ENCODE measurements around the gene NCAPH2. TPM values are rescaled to one million over a fixed set of nuclear protein-coding genes. Genes with fewer than 3 reads are reported as not detected.
A peak's percentile ranks its signal among the peaks of the same experiment; 100 is the strongest.

The NCAPH2 gene
- total RNA-seq, 2 experiments from 2014 or later, result 105 to 108 TPM

DNA sequence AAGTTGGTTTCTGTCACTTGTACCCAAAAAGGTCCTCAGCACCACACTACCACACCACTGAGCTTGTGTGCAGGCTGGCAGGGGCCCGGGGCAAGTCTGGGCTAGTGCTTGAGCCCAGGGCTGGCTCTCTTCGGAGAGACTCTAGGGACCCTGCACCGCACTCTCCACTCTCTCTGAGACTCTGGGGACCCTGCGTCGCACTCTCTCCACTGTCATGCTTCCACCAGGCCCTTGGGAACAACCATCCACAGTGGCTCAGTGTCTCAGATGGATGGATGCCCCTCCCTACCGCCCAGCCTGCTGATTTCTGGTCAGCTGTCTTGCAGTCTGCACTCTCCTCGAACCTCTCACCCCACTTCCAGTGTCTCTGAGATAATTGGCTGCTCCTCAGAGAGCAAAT is 31.2 kb upstream of the NCAPH2 start:
- no peaks in the 10 kb centered on the region for H3K9me3 Mint-ChIP-seq
- H3K4me1 Mint-ChIP-seq, result peaks cover 36% of the 10 kb centered on the region
- DNase-seq, result no peak
- H3K27me3 Mint-ChIP-seq, result peaks cover 9% of the 10 kb centered on the region
- peak overlapping the region; percentile 45 for H3K4me3 Mint-ChIP-seq
- POLR2A ChIA-PET, result interaction anchor here (1.9 kb wide), 1 partner anchor 49 kb away, joined by 6 read pairs; the partner anchor contains the start of gene SCO2
- peaks cover 16% of the 10 kb centered on the region for H3K36me3 Mint-ChIP-seq (ENCODE audit: low read depth)
- CTCF ChIA-PET, result no interaction called here
- H3K27ac Mint-ChIP-seq, result no peak overlapping the region

- H3K36me3 Mint-ChIP-seq (ENCODE audit: low read depth), result peaks cover 11% of the 10 kb centered on the region
- POLR2A ChIA-PET, result interaction anchor here (1.9 kb wide), 1 partner anchor 48 kb away, joined by 6 read pairs; the partner anchor contains the start of gene SCO2
- H3K9me3 Mint-ChIP-seq, result no peaks in the 10 kb centered on the region
- H3K27ac Mint-ChIP-seq, result no peak overlapping the region
- peaks cover 25% of the 10 kb centered on the region for H3K4me1 Mint-ChIP-seq
- no peak for DNase-seq
- H3K4me3 Mint-ChIP-seq, result no peak overlapping the region
- peaks cover 9% of the 10 kb centered on the region for H3K27me3 Mint-ChIP-seq
- CTCF ChIA-PET, result no interaction called here
Measured at GRCh38 chr22:50477923-50478322, 30.1 kb upstream of the NCAPH2 start.

GRCh38 chr22:50479721-50480120 is 28.3 kb upstream of the NCAPH2 start:
- no peak for DNase-seq
- Mint-ChIP-seq H3K27me3 (peaks cover 9% of the 10 kb centered on the region), H3K27ac (no peak overlapping the region), H3K4me1 (peaks cover 13% of the 10 kb centered on the region), H3K36me3 (ENCODE audit: low read depth) (no peaks in the 10 kb centered on the region), H3K4me3 (peak overlapping the region; percentile 66), H3K9me3 (no peaks in the 10 kb centered on the region)
- CTCF ChIA-PET, result interaction anchor here (1.0 to 1.8 kb wide), 2 partner anchors 9 to 18 kb away, joined by 3 to 5 read pairs; no protein-coding TSS in a partner anchor
- POLR2A ChIA-PET, result interaction anchor here (0.9 to 1.4 kb wide), 3 partner anchors 18 to 46 kb away, joined by 3 to 4 read pairs (median 3); partner anchors contain the start of gene SCO2

DNA sequence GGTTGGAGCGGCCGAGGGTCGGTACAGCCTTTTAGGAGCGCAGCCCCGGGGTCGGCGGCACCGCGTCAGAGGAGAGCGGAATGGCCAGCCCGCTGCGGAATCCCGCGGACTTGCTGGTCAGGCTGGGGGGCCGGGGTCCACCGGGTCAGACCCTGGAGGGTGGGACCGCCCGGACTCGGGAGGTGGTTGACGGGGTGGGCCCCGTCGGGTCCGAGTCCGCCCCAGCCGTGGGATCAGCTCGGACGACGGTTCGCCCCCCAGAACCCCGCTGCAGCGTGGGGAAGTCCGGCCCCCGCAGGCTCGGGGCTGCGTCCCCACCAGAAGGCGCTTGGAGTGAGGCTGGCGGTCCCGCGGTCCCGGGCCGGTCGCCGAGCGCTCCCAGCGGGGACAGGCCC is 27.0 kb upstream of the NCAPH2 start:
- Mint-ChIP-seq H3K4me1 (peaks cover 8% of the 10 kb centered on the region), H3K27me3 (peaks cover 9% of the 10 kb centered on the region), H3K27ac (no peak overlapping the region), H3K9me3 (no peaks in the 10 kb centered on the region), H3K4me3 (peak overlapping the region; percentile 65), H3K36me3 (ENCODE audit: low read depth) (no peaks in the 10 kb centered on the region)
- ChIA-PET POLR2A (interaction anchor here (0.6 to 2.2 kb wide), 6 partner anchors 11 to 51 kb away, joined by 3 to 7 read pairs (median 4); partner anchors contain the start of genes LMF2, NCAPH2 and SCO2), CTCF (interaction anchor here (0.6 kb wide), 1 partner anchor 135 kb away, joined by 3 read pairs; no protein-coding TSS in a partner anchor)
- DNase-seq, result no peak

DNA sequence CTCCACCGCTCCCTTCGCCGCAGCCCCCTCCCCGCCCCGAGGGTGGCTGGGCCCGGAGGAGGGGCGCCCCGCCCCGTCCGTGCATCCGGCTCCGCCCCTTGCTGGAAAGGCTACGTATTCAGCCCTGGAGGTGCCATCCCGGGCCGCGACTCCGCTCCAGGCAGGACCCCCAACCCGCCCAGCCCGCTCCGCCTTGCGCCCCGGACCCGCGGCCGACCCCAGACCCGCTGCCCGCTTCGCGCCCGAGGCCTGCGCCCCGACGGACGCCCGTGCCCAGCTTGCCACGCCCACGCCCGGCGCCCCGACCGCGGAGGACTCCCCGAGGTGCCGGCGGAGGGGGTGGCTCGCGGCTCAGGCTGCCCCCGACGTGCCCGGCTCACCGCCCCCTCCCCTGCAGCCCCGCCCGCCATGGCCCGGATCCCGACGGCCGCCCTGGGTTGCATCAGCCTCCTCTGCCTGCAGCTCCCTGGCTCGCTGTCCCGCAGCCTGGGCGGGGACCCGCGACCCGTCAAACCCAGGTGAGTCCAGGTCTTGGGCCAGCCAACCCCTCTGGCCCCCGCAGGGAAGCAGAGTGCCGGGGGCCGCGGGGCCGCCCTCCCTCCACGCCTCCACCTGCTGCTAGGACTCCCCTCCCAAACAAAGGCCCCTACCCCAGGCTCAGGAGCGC is 26.5 kb upstream of the NCAPH2 start, which contains the start of gene ADM2:
Gene ADM2, plus strand, starts transcription at position 104 of the 667 bp plus-strand sequence. Its CDS starts 305 bp downstream, at position 409.
- Mint-ChIP-seq H3K36me3 (ENCODE audit: low read depth) (no peaks in the 10 kb centered on the region), H3K27ac (no peak within 1 kb of the TSS), H3K27me3 (peaks cover 9% of the 10 kb centered on the region), H3K4me3 (peak within 1 kb of the TSS; percentile 76), H3K4me1 (peaks cover 8% of the 10 kb centered on the region), H3K9me3 (no peaks in the 10 kb centered on the region)
- ChIA-PET POLR2A (interaction anchor here (0.6 to 2.2 kb wide), 5 partner anchors 8 to 50 kb away, joined by 3 to 7 read pairs (median 6); partner anchors contain the start of gene SCO2), CTCF (no interaction called here)
- peak; percentile 75 for DNase-seq

DNA sequence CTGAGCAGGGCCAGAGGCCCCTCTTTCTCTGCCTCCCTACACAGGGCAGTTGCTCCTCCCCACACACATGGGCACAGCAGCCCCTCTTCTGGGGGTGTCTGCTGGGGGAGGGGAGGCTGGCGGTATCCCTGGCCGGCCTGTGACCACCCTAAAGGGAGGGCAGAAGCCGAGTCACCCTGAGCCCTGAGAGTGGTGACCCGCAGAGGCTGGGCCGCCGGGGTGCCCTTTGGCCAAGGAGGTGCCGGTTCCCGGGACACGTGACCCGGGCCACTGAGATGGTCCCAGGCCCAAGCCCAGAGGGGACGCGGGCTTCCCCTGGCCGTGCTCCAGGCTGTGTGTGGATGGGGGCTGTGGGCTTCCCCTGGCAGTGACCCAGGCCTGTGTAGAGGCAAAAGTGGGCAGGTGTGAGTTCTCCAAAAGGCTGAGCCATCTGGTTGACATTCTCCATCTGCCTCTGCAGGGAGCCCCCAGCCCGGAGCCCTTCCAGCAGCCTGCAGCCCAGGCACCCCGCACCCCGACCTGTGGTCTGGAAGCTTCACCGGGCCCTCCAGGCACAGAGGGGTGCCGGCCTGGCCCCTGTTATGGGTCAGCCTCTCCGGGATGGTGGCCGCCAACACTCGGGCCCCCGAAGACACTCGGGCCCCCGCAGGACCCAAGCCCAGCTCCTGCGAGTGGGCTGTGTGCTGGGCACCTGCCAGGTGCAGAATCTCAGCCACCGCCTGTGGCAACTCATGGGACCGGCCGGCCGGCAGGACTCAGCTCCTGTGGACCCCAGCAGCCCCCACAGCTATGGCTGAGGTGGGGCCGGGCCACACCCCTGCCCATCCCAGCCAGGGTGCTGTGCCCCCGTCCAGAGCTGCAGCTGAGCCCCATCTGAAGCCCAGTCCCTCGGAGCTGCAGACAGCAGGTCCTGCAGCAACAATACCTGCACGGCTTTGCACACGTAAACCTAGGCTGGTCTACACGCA is 25.6 kb upstream of the NCAPH2 start:
- Mint-ChIP-seq H3K27me3 (peaks cover 9% of the 10 kb centered on the region), H3K36me3 (ENCODE audit: low read depth) (no peaks in the 10 kb centered on the region), H3K4me1 (peaks cover 4% of the 10 kb centered on the region), H3K9me3 (no peaks in the 10 kb centered on the region), H3K27ac (no peak overlapping the region), H3K4me3 (peak overlapping the region; percentile 76)
- ChIA-PET POLR2A (interaction anchor here (1.0 to 2.2 kb wide), 4 partner anchors 9 to 50 kb away, joined by 3 to 7 read pairs (median 5); partner anchors contain the start of gene SCO2), CTCF (interaction anchor here (1.2 to 1.3 kb wide), 2 partner anchors 43 to 139 kb away, joined by 3 read pairs; partner anchors contain the start of gene SCO2)
- DNase-seq, result no peak

GRCh38 chr22:50483106-50483505 is 24.9 kb upstream of the NCAPH2 start:
- ChIA-PET CTCF (interaction anchor here (1.2 to 1.3 kb wide), 2 partner anchors 42 to 139 kb away, joined by 3 read pairs; partner anchors contain the start of gene SCO2), POLR2A (interaction anchor here (1.8 kb wide), 1 partner anchor 10 kb away, joined by 6 read pairs; no protein-coding TSS in a partner anchor)
- H3K4me3 Mint-ChIP-seq, result peak overlapping the region; percentile 24
- no peaks in the 10 kb centered on the region for H3K36me3 Mint-ChIP-seq (ENCODE audit: low read depth)
- H3K9me3 Mint-ChIP-seq, result no peaks in the 10 kb centered on the region
- DNase-seq, result no peak
- peaks cover 4% of the 10 kb centered on the region for H3K4me1 Mint-ChIP-seq
- H3K27ac Mint-ChIP-seq, result no peak overlapping the region
- peaks cover 9% of the 10 kb centered on the region for H3K27me3 Mint-ChIP-seq

DNA sequence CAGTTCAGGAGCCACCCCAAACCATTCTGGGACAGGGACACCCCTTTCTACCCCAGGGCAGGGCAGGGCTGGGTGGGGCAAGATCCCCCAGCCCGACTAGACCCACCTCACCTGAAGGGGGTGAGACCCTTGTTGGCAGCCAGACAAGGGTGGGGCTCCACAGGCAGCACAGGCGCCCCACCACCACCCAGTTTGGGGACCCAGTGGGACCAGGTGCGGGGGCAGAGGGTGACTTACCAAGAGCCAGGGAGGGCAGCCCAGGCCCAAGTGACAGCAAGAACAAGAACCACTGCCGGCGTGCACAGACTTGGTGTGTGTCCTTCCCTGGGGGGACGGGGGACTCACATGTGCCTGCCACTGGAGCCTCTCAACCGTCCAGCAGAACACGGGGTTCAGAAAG is 24.5 kb upstream of the NCAPH2 start:
- CTCF ChIA-PET, result interaction anchor here (1.3 kb wide), 1 partner anchor 138 kb away, joined by 3 read pairs; no protein-coding TSS in a partner anchor
- Mint-ChIP-seq H3K4me1 (peaks cover 4% of the 10 kb centered on the region), H3K9me3 (no peaks in the 10 kb centered on the region), H3K27ac (no peak overlapping the region), H3K27me3 (peaks cover 9% of the 10 kb centered on the region), H3K4me3 (no peak overlapping the region), H3K36me3 (ENCODE audit: low read depth) (no peaks in the 10 kb centered on the region)
- no peak for DNase-seq
- POLR2A ChIA-PET, result interaction anchor here (1.5 kb wide), 1 partner anchor 10 kb away, joined by 4 read pairs; no protein-coding TSS in a partner anchor

GRCh38 chr22:50483977-50484853 is 23.8 kb upstream of the NCAPH2 start:
- Mint-ChIP-seq H3K36me3 (ENCODE audit: low read depth) (no peaks in the 10 kb centered on the region), H3K4me1 (peaks cover 4% of the 10 kb centered on the region), H3K27ac (no peak overlapping the region), H3K4me3 (no peak overlapping the region), H3K9me3 (no peaks in the 10 kb centered on the region), H3K27me3 (peaks cover 9% of the 10 kb centered on the region)
- DNase-seq, result no peak
- POLR2A ChIA-PET, result interaction anchor here (1.5 kb wide), 1 partner anchor 11 kb away, joined by 4 read pairs; no protein-coding TSS in a partner anchor
- CTCF ChIA-PET, result interaction anchor here (0.6 to 1.7 kb wide), 2 partner anchors 14 to 109 kb away, joined by 3 to 5 read pairs; no protein-coding TSS in a partner anchor

DNA sequence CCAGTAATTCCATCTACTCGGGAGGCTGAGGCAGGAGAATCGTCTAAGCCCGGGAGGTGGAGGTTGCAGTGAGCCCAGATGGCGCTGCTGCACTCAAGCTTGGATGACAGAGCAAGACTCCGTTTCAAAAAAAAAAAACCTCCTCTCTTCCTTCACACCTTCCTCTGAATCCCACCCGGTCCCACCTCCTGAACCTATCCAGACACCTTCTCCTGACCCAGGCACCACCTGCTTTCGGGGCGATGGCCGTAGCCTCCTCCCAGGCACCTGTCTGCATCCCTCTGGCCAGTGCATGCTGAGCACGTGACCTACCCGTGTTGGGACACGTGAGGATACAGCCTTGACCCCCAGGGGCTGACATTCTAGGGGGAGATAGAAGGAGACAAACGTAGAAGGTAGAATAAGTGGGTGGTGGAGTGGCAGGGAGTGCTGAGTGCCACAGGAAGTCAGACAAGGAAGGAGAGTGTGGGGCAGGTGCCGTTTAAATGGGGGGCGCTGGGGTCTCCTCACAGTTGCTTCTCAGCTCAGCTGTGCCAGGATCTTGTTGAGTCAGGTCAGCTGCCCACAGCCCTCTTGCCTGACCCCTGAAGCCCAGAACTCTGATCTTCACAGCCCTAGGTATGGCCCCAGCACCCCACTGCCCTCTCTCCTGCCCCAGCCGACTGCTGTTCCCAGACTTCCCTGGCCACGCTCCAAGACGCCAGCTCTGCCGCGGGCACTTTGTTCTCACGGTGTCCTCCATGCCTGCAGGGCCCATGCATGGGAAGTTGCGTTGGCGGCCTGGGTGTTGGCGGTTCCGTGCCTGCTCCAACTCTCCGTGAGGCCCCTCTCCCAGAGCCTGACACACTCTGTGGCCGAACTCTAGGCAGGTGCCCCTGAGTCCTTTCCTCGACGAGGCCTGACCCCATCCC is 22.5 kb upstream of the NCAPH2 start:
- H3K27me3 Mint-ChIP-seq, result no peaks in the 10 kb centered on the region
- no peak overlapping the region for H3K4me3 Mint-ChIP-seq
- H3K27ac Mint-ChIP-seq, result no peak overlapping the region
- no peaks in the 10 kb centered on the region for H3K9me3 Mint-ChIP-seq
- no peaks in the 10 kb centered on the region for H3K36me3 Mint-ChIP-seq (ENCODE audit: low read depth)
- peaks cover 3% of the 10 kb centered on the region for H3K4me1 Mint-ChIP-seq
- POLR2A ChIA-PET, result interaction anchor here (1.5 kb wide), 1 partner anchor 12 kb away, joined by 4 read pairs; no protein-coding TSS in a partner anchor
- CTCF ChIA-PET, result interaction anchor here (1.7 kb wide), 1 partner anchor 12 kb away, joined by 5 read pairs; no protein-coding TSS in a partner anchor
- DNase-seq, result no peak
